NCI-H1930 (cell line): ENCODE results near the gene ARG2.

Experiments used
- DNase-seq, 2 experiments: peaks; one replicate each; lab custom pipeline; 2025; lab: John Stamatoyannopoulos, UW

ARG2 gene

GRCh38 chr14:67683842-67684241 is 64.1 kb downstream of the ARG2 start:
- no peak for DNase-seq

GRCh38 chr14:67690011-67690410 is 70.3 kb downstream of the ARG2 start:
- no peak for DNase-seq

- peak in 1 of 2 experiments; percentile 37 for DNase-seq
Observed at GRCh38 chr14:67694791-67695393, 75.2 kb downstream of the ARG2 start.

- peak; percentile 80 to 81 for DNase-seq
Observed at GRCh38 chr14:67695394-67695949, 75.8 kb downstream of the ARG2 start, which contains the start of gene RDH11. TSS of gene RDH11 (minus strand) at chr14:67695764. CDS start at chr14:67695703, 61 bp downstream.

GRCh38 chr14:67697006-67697405 is 77.3 kb downstream of the ARG2 start:
- DNase-seq: no peak

GRCh38 chr14:67698179-67698578 is 78.5 kb downstream of the ARG2 start:
- DNase-seq: no peak
